CD14-positive monocyte (primary cell): ENCODE results near the gene CLASP1. TPM values are rescaled to one million over a fixed set of nuclear protein-coding genes. Genes with fewer than 3 reads are reported as not detected.

ENCODE experiments used
- DNase-seq, 3 donors: peaks; one replicate each; pipeline ENCODE4 v3.0.0-alpha.2; 2011 to 2022
- H2AFZ ChIP-seq: 2 replicates; pipeline ENCODE4 v1.6.0; 2012; ENCODE audit warnings: mild to moderate bottlenecking, low read depth, low read length, inconsistent platforms; ENCODE audit not compliant: insufficient read depth, poor library complexity, severe bottlenecking
- H3K27ac ChIP-seq, 2 donors: 1 replicate in 1 of 2; 2 replicates in 1 of 2; pipeline ENCODE4 v1.5.1; 2012 to 2013; ENCODE audit warnings: low read length in 2 of 2, control low read depth in 1 of 2, inconsistent platforms in 1 of 2, low read depth in 1 of 2, mild to moderate bottlenecking in 1 of 2
- H3K27me3 ChIP-seq, 2 donors: one replicate each; pipeline versions ENCODE4 v1.6.0 to v1.6.1; 2011 to 2013; ENCODE audit warnings: low read length in 2 of 2; ENCODE audit not compliant: control insufficient read depth in 2 of 2, insufficient read depth in 2 of 2
- H3K36me3 ChIP-seq, 2 donors: replicated peaks in 1 of 2; 1 replicate in 1 of 2; 2 replicates in 1 of 2; pipeline versions ENCODE4 v1.5.1 to v1.6.1; 2012 to 2013; ENCODE audit warnings: low read length in 2 of 2, control low read depth in 1 of 2, inconsistent platforms in 1 of 2, mild to moderate bottlenecking in 1 of 2; ENCODE audit not compliant: insufficient read depth in 2 of 2, control insufficient read depth in 1 of 2
- H3K4me1 ChIP-seq, 2 donors: 1 replicate in 1 of 2; 2 replicates in 1 of 2; pipeline versions ENCODE4 v1.5.1 to v1.6.1; 2012 to 2013; ENCODE audit warnings: low read length in 2 of 2, control low read depth in 1 of 2, inconsistent platforms in 1 of 2, mild to moderate bottlenecking in 1 of 2, moderate library complexity in 1 of 2; ENCODE audit not compliant: insufficient read depth in 2 of 2, control insufficient read depth in 1 of 2
- H3K4me2 ChIP-seq: replicated peaks from 2 replicates; pipeline ENCODE3; 2012; ENCODE audit warnings: low read length, moderate library complexity, mild to moderate bottlenecking; ENCODE audit not compliant: poor library complexity, severe bottlenecking; ENCODE audit errors: extremely low read depth
- H3K4me3 ChIP-seq, 3 experiments: fragments of 200-600 bp in 1 of 3; sonication (generic) in 1 of 3; replicated peaks in 1 of 3; 1 replicate in 2 of 3; 2 replicates in 1 of 3; pipeline ENCODE4 v1.5.1; 2011 to 2013; ENCODE audit warnings: low read length in 3 of 3, mild to moderate bottlenecking in 3 of 3, control low read depth in 2 of 3, low read depth in 2 of 3, inconsistent platforms in 1 of 3, moderate library complexity in 1 of 3
- H3K79me2 ChIP-seq: 2 replicates; pipeline ENCODE4 v1.6.0; 2012; ENCODE audit warnings: mild to moderate bottlenecking, control low read depth, inconsistent platforms, low read length, moderate library complexity; ENCODE audit not compliant: insufficient read depth
- H3K9ac ChIP-seq: 2 replicates; pipeline ENCODE4 v1.6.0; 2017; ENCODE audit warnings: low read length, mild to moderate bottlenecking; ENCODE audit not compliant: insufficient read depth, poor library complexity, severe bottlenecking
- H3K9me3 ChIP-seq, 2 donors: replicated peaks in 1 of 2; 1 replicate in 1 of 2; 2 replicates in 1 of 2; pipeline versions ENCODE4 v1.5.1 to v1.6.1; 2012 to 2013; ENCODE audit warnings: low read length in 2 of 2, control low read depth in 1 of 2; ENCODE audit not compliant: control insufficient read depth in 1 of 2, insufficient read depth in 1 of 2
- H4K20me1 ChIP-seq: 2 replicates; pipeline ENCODE4 v1.6.0; 2012; ENCODE audit warnings: mild to moderate bottlenecking, low read length, control low read depth, moderate library complexity; ENCODE audit not compliant: insufficient read depth
- H3K27ac Mint-ChIP-seq, 7 donors: one replicate each; pipeline ENCODE4 v1.8.0; 2020; ENCODE audit warnings: mild to moderate bottlenecking in 7 of 7, mixed read lengths in 7 of 7, moderate library complexity in 6 of 7, inconsistent platforms in 2 of 7
- H3K27me3 Mint-ChIP-seq, 3 donors: one replicate each; pipeline ENCODE4 v1.8.0; 2021 to 2022; ENCODE audit warnings: low read depth in 3 of 3, mild to moderate bottlenecking in 3 of 3, mixed read lengths in 3 of 3, moderate library complexity in 3 of 3, inconsistent platforms in 1 of 3
- H3K36me3 Mint-ChIP-seq, 2 donors: one replicate each; pipeline ENCODE4 v1.8.0; 2020; ENCODE audit warnings: mixed read lengths in 2 of 2, inconsistent platforms in 1 of 2, mild to moderate bottlenecking in 1 of 2
- H3K4me1 Mint-ChIP-seq: one replicate; pipeline ENCODE4 v1.8.0; 2020; ENCODE audit warnings: mild to moderate bottlenecking, mixed read lengths
- H3K4me3 Mint-ChIP-seq, 2 donors: one replicate each; pipeline ENCODE4 v1.8.0; 2020; ENCODE audit warnings: mild to moderate bottlenecking in 2 of 2, mixed read lengths in 2 of 2, moderate library complexity in 1 of 2
- H3K9me3 Mint-ChIP-seq, 7 donors: one replicate each; pipeline ENCODE4 v1.8.0; 2020 to 2022; ENCODE audit warnings: mixed read lengths in 7 of 7, mild to moderate bottlenecking in 6 of 7, moderate library complexity in 6 of 7, inconsistent platforms in 2 of 7
- CTCF ChIP-seq: fragments of 200-600 bp; IDR thresholded peaks from one replicate; pipeline ENCODE4 v1.8.0; 2022; ENCODE audit warnings: antibody characterized with exemption, mild to moderate bottlenecking
- WGBS: methylation state at CpG from one replicate; pipeline ENCODE4 v1.1.5; 2013; ENCODE audit warnings: missing lambda C conversion rate; ENCODE audit not compliant: insufficient coverage; 5-methylcytosine and 5-hydroxymethylcytosine counted together
- intact Hi-C, 2 donors: fragments of 100-400 bp; cut with micrococcal nuclease; formaldehyde crosslinking; loops; one replicate each; pipeline versions ENCODE4 v1.15.0 to v1.15.1; 2023
- polyA plus RNA-seq, 3 donors: library from polyadenylated mRNA; depleted of rRNA in 1 of 3; unstranded in 2 of 3; stranded (reverse) in 1 of 3; fragments of 300-500 nt in 2 of 3; fragments of >200 nt in 1 of 3; fragmentation: Illumina TruSeq in 2 of 3; gene quantifications; 1 replicate in 2 of 3; 2 replicates in 1 of 3; pipeline ENCODE4 v1.2.3, GENCODE V29; 2012 to 2021

The CLASP1 gene
- polyA plus RNA-seq, 3 donors = 4.8 to 8.1 (median 7.6) TPM

DNA sequence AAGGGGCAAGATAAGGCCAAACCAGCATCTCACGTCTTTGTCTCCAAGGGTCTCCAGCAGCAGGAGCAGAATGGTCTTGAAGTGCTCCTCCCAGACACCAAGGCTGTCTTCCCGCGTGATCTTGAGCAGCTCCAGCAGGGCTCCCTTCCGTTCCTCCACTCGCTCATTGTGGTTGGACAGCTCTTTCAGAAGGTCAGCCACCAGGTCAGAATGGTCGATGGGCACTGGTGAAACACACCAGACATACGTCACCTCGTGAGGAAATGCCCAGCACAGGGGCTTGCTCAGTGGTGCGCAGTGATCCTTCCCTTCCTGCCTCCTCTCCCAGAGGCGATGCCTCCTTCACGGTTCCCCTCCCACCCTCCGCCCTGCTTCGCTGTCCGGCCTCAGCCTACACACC lies 284.2 kb downstream of the CLASP1 start:
- no peaks in the 10 kb centered on the region for H3K4me1 ChIP-seq
- H2AFZ ChIP-seq = no peak overlapping the region
- no peaks in the 10 kb centered on the region for H3K27me3 ChIP-seq
- peaks cover 87 to 91% of the 10 kb centered on the region in 2 donors for H3K36me3 Mint-ChIP-seq
- no peaks in the 10 kb centered on the region for H3K79me2 ChIP-seq
- WGBS = 96% methylated on average over 14 of the region's 14 CpGs
- DNase-seq = no peak
- intact Hi-C loops = no loop called here
- no peaks in the 10 kb centered on the region for H3K27me3 Mint-ChIP-seq
- H3K9ac ChIP-seq = no peak overlapping the region
- no peaks in the 10 kb centered on the region for H3K4me1 Mint-ChIP-seq
- TF ChIP-seq CTCF = no peak
- H4K20me1 ChIP-seq = no peaks in the 10 kb centered on the region
- H3K4me2 ChIP-seq = no peak overlapping the region
- H3K27ac Mint-ChIP-seq = peak overlapping the region in 1 of 7 donors; percentile 76
- H3K9me3 Mint-ChIP-seq = no peaks in the 10 kb centered on the region
- no peak overlapping the region for H3K4me3 Mint-ChIP-seq
- H3K4me3 ChIP-seq = no peak overlapping the region
- H3K27ac ChIP-seq = no peak overlapping the region
- peaks cover 77 to 97% of the 10 kb centered on the region in 2 donors for H3K36me3 ChIP-seq
- H3K9me3 ChIP-seq = no peaks in the 10 kb centered on the region

- Histone ChIP-seq H3K9ac (no peak overlapping the region), H3K4me3 (no peak overlapping the region), H3K27ac (no peak overlapping the region), H4K20me1 (no peaks in the 10 kb centered on the region), H3K4me2 (no peak overlapping the region), H3K4me1 (no peaks in the 10 kb centered on the region), H3K36me3 (peaks cover 75 to 100% of the 10 kb centered on the region in 2 donors), H2AFZ (no peak overlapping the region), H3K79me2 (no peaks in the 10 kb centered on the region), H3K27me3 (no peaks in the 10 kb centered on the region), H3K9me3 (no peaks in the 10 kb centered on the region)
- intact Hi-C loops = no loop called here
- no peak for DNase-seq
- Mint-ChIP-seq H3K4me1 (no peaks in the 10 kb centered on the region), H3K9me3 (no peaks in the 10 kb centered on the region), H3K4me3 (no peak overlapping the region), H3K36me3 (peaks cover 83 to 89% of the 10 kb centered on the region in 2 donors), H3K27me3 (no peaks in the 10 kb centered on the region), H3K27ac (peak overlapping the region in 1 of 7 donors; percentile 38)
- TF ChIP-seq CTCF = no peak
- WGBS = 88% methylated on average over 4 of the region's 5 CpGs
These were observed 285.4 kb downstream of the CLASP1 start for GRCh38 chr2:121363632-121364420.
